ENCODE data around the gene PGAP6. TPM values are rescaled to one million over a fixed set of nuclear protein-coding genes. Genes with fewer than 3 reads are reported as not detected.
"Not testable (repeated sequence)": the region's sequence is repeated elsewhere in the genome, so short reads cannot be mapped to it uniquely, and the experiment has no call there.

PGAP6 gene
- total RNA-seq, 4 donors from 2014 or later: 10.6 to 36.2 (median 12.8) TPM

DNA sequence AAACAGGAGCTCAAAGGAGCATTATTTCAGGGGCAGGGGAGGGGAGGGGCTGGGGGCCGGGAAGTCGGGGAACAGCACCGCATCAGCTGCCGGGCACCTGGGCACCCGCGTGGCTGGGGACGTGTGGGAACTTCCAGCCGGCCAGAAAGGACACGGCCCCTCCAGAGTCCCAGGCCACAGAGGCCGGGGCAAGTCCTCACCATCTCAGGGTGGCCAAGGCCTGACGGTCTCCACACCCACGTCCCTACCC lies 1.1 kb downstream of the PGAP6 start:
- Histone ChIP-seq H3K4me3 (peak overlapping the region; percentile 59 to 97), H3K4me1 (no peaks in the 10 kb centered on the region), H3K27me3 (no peaks in the 10 kb centered on the region), H3K9me3 (no peaks in the 10 kb centered on the region), H3K27ac (peak overlapping the region in 1 of 2 donors; percentile 64), H3K36me3 (no peaks in the 10 kb centered on the region)
- no peak for DNase-seq
- intact Hi-C loops (cut with DNase I; ENCODE audit: low total_unique reads): no loop called here
- TF ChIP-seq POLR2A (IDR thresholded peaks at IDR 0.05): no peak
- TF ChIP-seq, protein P1, sequence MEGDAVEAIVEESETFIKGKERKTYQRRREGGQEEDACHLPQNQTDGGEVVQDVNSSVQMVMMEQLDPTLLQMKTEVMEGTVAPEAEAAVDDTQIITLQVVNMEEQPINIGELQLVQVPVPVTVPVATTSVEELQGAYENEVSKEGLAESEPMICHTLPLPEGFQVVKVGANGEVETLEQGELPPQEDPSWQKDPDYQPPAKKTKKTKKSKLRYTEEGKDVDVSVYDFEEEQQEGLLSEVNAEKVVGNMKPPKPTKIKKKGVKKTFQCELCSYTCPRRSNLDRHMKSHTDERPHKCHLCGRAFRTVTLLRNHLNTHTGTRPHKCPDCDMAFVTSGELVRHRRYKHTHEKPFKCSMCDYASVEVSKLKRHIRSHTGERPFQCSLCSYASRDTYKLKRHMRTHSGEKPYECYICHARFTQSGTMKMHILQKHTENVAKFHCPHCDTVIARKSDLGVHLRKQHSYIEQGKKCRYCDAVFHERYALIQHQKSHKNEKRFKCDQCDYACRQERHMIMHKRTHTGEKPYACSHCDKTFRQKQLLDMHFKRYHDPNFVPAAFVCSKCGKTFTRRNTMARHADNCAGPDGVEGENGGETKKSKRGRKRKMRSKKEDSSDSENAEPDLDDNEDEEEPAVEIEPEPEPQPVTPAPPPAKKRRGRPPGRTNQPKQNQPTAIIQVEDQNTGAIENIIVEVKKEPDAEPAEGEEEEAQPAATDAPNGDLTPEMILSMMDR (IDR thresholded peaks at IDR 0.05): no peak

DNA sequence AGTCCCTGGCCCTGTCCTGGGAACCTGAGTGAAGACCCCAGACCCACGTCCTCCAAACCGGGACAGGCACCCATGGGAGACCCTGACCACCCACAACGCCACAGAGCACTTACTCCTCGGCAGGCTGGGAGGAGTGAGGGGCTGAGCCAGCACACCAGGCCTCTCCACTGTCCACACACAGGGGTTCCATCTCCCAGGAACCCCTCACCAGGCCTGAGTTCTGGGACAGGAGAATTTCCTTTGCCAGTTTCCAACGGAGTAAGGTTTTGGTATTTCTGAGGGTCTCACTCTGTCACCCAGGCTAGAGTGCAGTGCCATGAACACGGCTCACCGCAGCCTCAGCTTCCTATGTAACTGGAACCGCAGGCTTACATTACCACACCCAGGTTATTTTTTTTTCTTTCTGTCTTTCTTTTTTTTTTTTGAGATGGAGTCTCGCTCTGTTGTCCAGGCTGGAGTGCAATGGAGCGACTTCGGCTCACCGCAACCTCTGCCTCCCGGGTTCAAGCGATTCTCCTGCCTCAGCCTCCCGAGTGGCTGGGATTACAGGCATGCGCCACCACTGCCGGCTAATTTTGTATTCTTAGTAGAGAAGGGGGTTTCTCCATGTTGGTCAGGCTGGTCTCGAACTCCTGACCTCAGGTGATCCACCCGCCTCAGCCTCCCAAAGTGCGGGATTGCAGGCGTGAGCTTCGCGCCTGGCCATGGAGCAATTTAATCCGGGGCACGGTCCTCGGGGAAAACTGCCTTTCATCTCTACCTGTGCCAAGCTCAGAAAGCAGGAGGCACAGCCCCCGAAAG lies 1.6 kb downstream of the PGAP6 start:
- no peaks in the 10 kb centered on the region for H3K36me3 ChIP-seq
- no peaks in the 10 kb centered on the region for H3K9me3 ChIP-seq
- H3K27ac ChIP-seq: no peak overlapping the region
- no peak for TF ChIP-seq POLR2A (IDR thresholded peaks at IDR 0.05)
- TF ChIP-seq, protein P1 (IDR thresholded peaks at IDR 0.05): no peak
- H3K4me3 ChIP-seq: peak overlapping the region in 1 of 2 donors; percentile 59
- H3K27me3 ChIP-seq: no peaks in the 10 kb centered on the region
- no peak for DNase-seq
- no peaks in the 10 kb centered on the region for H3K4me1 ChIP-seq
- intact Hi-C loops (cut with DNase I; ENCODE audit: low total_unique reads): no loop called here

GRCh38 chr16:379183-379960 lies 2.4 kb downstream of the PGAP6 start:
- no peaks in the 10 kb centered on the region for H3K36me3 ChIP-seq
- H3K27ac ChIP-seq: no peak overlapping the region
- no peak for DNase-seq
- H3K27me3 ChIP-seq: no peaks in the 10 kb centered on the region
- no peaks in the 10 kb centered on the region for H3K9me3 ChIP-seq
- no peaks in the 10 kb centered on the region for H3K4me1 ChIP-seq
- TF ChIP-seq, protein P1 (IDR thresholded peaks at IDR 0.05): no peak
- no peak for TF ChIP-seq POLR2A (IDR thresholded peaks at IDR 0.05)
- no peak overlapping the region for H3K4me3 ChIP-seq
- intact Hi-C loops (cut with DNase I; ENCODE audit: low total_unique reads): no loop called here

- H3K27me3 ChIP-seq: no peaks in the 10 kb centered on the region
- H3K9me3 ChIP-seq: no peaks in the 10 kb centered on the region
- no peaks in the 10 kb centered on the region for H3K4me1 ChIP-seq
- H3K27ac ChIP-seq: no peak overlapping the region
- no peak overlapping the region for H3K4me3 ChIP-seq
- no peaks in the 10 kb centered on the region for H3K36me3 ChIP-seq
- intact Hi-C loops (cut with DNase I; ENCODE audit: low total_unique reads): no loop called here
- DNase-seq: no peak
- TF ChIP-seq, protein P1 (IDR thresholded peaks at IDR 0.05): no peak
- TF ChIP-seq POLR2A (IDR thresholded peaks at IDR 0.05): no peak
Measured at GRCh38 chr16:378821-379182, 3.0 kb downstream of the PGAP6 start.

- DNase-seq; H3K27ac ChIP-seq; intact Hi-C loops (cut with DNase I; ENCODE audit: low total_unique reads); H3K4me1 ChIP-seq; H3K4me3 ChIP-seq; H3K36me3 ChIP-seq; H3K9me3 ChIP-seq; H3K27me3 ChIP-seq: not testable (repeated sequence)
Measured at GRCh38 chr16:378113-378820, 3.5 kb downstream of the PGAP6 start.
